NOMO-1 (cell line): ENCODE data around the gene STIP1.
A peak's percentile ranks its signal among the peaks of the same experiment; 100 is the strongest.
"Not testable (repeated sequence)": the region's sequence is repeated elsewhere in the genome, so short reads cannot be mapped to it uniquely, and the experiment has no call there.

Experiments
- DNase-seq, 2 experiments: peaks; one replicate each; lab custom pipeline; 2025; ENCODE audit not compliant: unreplicated experiment in 2 of 2; lab: John Stamatoyannopoulos, UW

Gene STIP1

GRCh38 chr11:64234647-64235379, 48.8 kb downstream of the STIP1 start:
- DNase-seq = peak in 1 of 2 experiments; percentile 43

- DNase-seq = no peak
Measured at GRCh38 chr11:64235437-64236161, 49.6 kb downstream of the STIP1 start.

GRCh38 chr11:64237484-64237951, 51.5 kb downstream of the STIP1 start:
- no peak for DNase-seq

GRCh38 chr11:64238076-64238475, 52.1 kb downstream of the STIP1 start:
- no peak for DNase-seq

- DNase-seq = peak; percentile 69 to 75
Measured at GRCh38 chr11:64238999-64239398, 53.0 kb downstream of the STIP1 start.

GRCh38 chr11:64239662-64240434, 53.9 kb downstream of the STIP1 start:
- peak; percentile 93 to 96 for DNase-seq

GRCh38 chr11:64240435-64241240, 54.7 kb downstream of the STIP1 start, which contains the start of gene FKBP2:
Gene FKBP2 (plus strand): TSS chr11:64241095. CDS start chr11:64242388, 1,293 bp downstream.
- peak; percentile 91 to 96 for DNase-seq

- peak in 1 of 2 experiments; percentile 98 for DNase-seq
Measured at GRCh38 chr11:64241241-64241490, 55.2 kb downstream of the STIP1 start.

GRCh38 chr11:64241491-64242374, 55.8 kb downstream of the STIP1 start:
- DNase-seq = peak in 1 of 2 experiments; percentile 97

GRCh38 chr11:64243236-64243854, 57.4 kb downstream of the STIP1 start:
- DNase-seq = no peak

- DNase-seq = no peak
Measured at GRCh38 chr11:64244107-64244506, 58.1 kb downstream of the STIP1 start.

GRCh38 chr11:64244966-64245365, 59.0 kb downstream of the STIP1 start:
- no peak for DNase-seq

- DNase-seq = no peak
Measured at GRCh38 chr11:64245401-64245796, 59.4 kb downstream of the STIP1 start.

- DNase-seq = peak; percentile 38 to 41
Measured at GRCh38 chr11:64245797-64246620, 60.0 kb downstream of the STIP1 start.

GRCh38 chr11:64246621-64246870, 60.6 kb downstream of the STIP1 start:
- not testable (repeated sequence) for DNase-seq

GRCh38 chr11:64246871-64247728, 61.1 kb downstream of the STIP1 start, which contains the start of gene PPP1R14B:
Gene PPP1R14B (minus strand): TSS chr11:64246943. CDS start chr11:64246673, 270 bp downstream.
- peak; percentile 70 to 92 for DNase-seq

- no peak for DNase-seq
Measured at GRCh38 chr11:64247729-64248531, 62.0 kb downstream of the STIP1 start.
